SK-N-SH (cell line): ENCODE results near the gene RAB40C. TPM values are rescaled to one million over a fixed set of nuclear protein-coding genes. Genes with fewer than 3 reads are reported as not detected.

ENCODE experiments used
- CTCF ChIA-PET: fragments of 300-600, 350-600 bp; formaldehyde crosslinking; extraction: SDS; loops from one replicate; lab custom pipeline; 2021; lab: Yijun Ruan, JAX
- POLR2A ChIA-PET: fragments of 350-600 bp; sonication (Branson Sonifier 250); formaldehyde crosslinking; extraction: SDS; loops from one replicate; lab custom pipeline; 2020; ENCODE audit warnings: antibody characterized with exemption, inconsistent platforms; lab: Yijun Ruan, JAX
- DNase-seq: peaks from one replicate; pipeline ENCODE4 v3.0.0; 2012
- H2AFZ ChIP-seq: fragments of 200-600 bp; sonication (generic); 2 replicates; pipeline ENCODE4 v1.8.1; 2016; ENCODE audit warnings: antibody characterized with exemption, mild to moderate bottlenecking, low read depth
- H3F3A ChIP-seq: fragments of 200-600 bp; sonication (generic); replicated peaks from 2 replicates; pipeline ENCODE3; 2016; ENCODE audit warnings: antibody characterized with exemption, mild to moderate bottlenecking; ENCODE audit not compliant: insufficient read depth
- H3K27ac ChIP-seq, 2 experiments: fragments of 200-500 bp in 1 of 2; fragments of 200-600 bp in 1 of 2; sonication (Bioruptor generic) in 1 of 2; sonication (generic), shearing (Covaris generic) in 1 of 2; 2 replicates each; pipeline versions ENCODE4 v1.5.1 to v1.6.1; 2014 to 2016; ENCODE audit warnings: low read depth in 2 of 2, inconsistent platforms in 1 of 2, low read length in 1 of 2, mild to moderate bottlenecking in 1 of 2, mixed read lengths in 1 of 2
- H3K27me3 ChIP-seq: fragments of 200-600 bp; sonication (generic), shearing (Covaris generic); 2 replicates; pipeline ENCODE4 v1.6.1; 2016; ENCODE audit warnings: mixed run types; ENCODE audit not compliant: insufficient read depth
- H3K36me3 ChIP-seq, 2 experiments: fragments of 200-500 bp in 1 of 2; fragments of 200-600 bp in 1 of 2; sonication (Bioruptor generic) in 1 of 2; sonication (generic) in 1 of 2; replicated peaks in 1 of 2; 2 replicates each; pipeline versions ENCODE3 to v1.5.1; 2014 to 2016; ENCODE audit warnings: low read length in 1 of 2, mild to moderate bottlenecking in 1 of 2; ENCODE audit not compliant: insufficient read depth in 2 of 2, control insufficient read depth in 1 of 2
- H3K4me1 ChIP-seq, 2 experiments: fragments of 200-500 bp in 1 of 2; fragments of 200-600 bp in 1 of 2; sonication (Bioruptor generic) in 1 of 2; sonication (generic), shearing (Covaris generic) in 1 of 2; 2 replicates each; pipeline versions ENCODE4 v1.5.1 to v1.6.1; 2014 to 2016; ENCODE audit warnings: low read depth in 1 of 2, low read length in 1 of 2, mixed run types in 1 of 2; ENCODE audit not compliant: insufficient read depth in 2 of 2, control insufficient read depth in 1 of 2
- H3K4me2 ChIP-seq: fragments of 200-600 bp; sonication (generic), shearing (Covaris generic); 2 replicates; pipeline ENCODE4 v1.6.1; 2017; ENCODE audit warnings: mixed run types
- H3K4me3 ChIP-seq, 2 experiments: fragments of 200-500 bp in 1 of 2; fragments of 200-600 bp in 1 of 2; sonication (Bioruptor generic) in 1 of 2; sonication (generic), shearing (Covaris generic) in 1 of 2; 2 replicates each; pipeline versions ENCODE4 v1.5.1 to v1.8.1; 2014 to 2016; ENCODE audit warnings: low read depth in 2 of 2, inconsistent platforms in 1 of 2, low read length in 1 of 2, mild to moderate bottlenecking in 1 of 2, mixed read lengths in 1 of 2, moderate library complexity in 1 of 2
- H3K79me2 ChIP-seq: fragments of 200-600 bp; sonication (generic); 2 replicates; pipeline ENCODE4 v1.8.1; 2017; ENCODE audit warnings: mild to moderate bottlenecking; ENCODE audit not compliant: insufficient read depth
- H3K9ac ChIP-seq: fragments of 200-600 bp; sonication (generic); 2 replicates; pipeline ENCODE4 v1.6.1; 2017; ENCODE audit warnings: mixed run types
- H3K9me2 ChIP-seq: fragments of 200-600 bp; sonication (generic); 2 replicates; pipeline ENCODE4 v1.6.1; 2017; ENCODE audit warnings: mixed run types
- H3K9me3 ChIP-seq: fragments of 200-600 bp; sonication (generic); 2 replicates; pipeline ENCODE4 v1.6.1; 2017; ENCODE audit warnings: mixed run types, mild to moderate bottlenecking, moderate library complexity
- H4K20me1 ChIP-seq: fragments of 200-600 bp; sonication (generic); 2 replicates; pipeline ENCODE4 v1.6.1; 2017; ENCODE audit warnings: mild to moderate bottlenecking, mixed run types; ENCODE audit not compliant: insufficient read depth
- CHD2 ChIP-seq: fragments of 150-350 bp; IDR thresholded peaks from 2 replicates; pipeline ENCODE4 v1.6.1; 2018; ENCODE audit warnings: low read length; ENCODE audit not compliant: partially characterized antibody
- EP300 ChIP-seq, 2 experiments: IDR thresholded peaks; 2 replicates each; pipeline versions ENCODE4 v1.4.0 to v1.6.1; 2012; ENCODE audit warnings: borderline replicate concordance in 1 of 2, low read depth in 1 of 2, low read length in 1 of 2
- EZH2phosphoT487 ChIP-seq: fragments of 200-600 bp; sonication (generic); IDR thresholded peaks from 2 replicates; pipeline ENCODE4 v1.6.1; 2017; ENCODE audit warnings: low read depth, mixed run types, mild to moderate bottlenecking, antibody characterized with exemption, moderate library complexity, borderline replicate concordance
- FOSL2 ChIP-seq: IDR thresholded peaks from 2 replicates; pipeline ENCODE4 v1.4.0; 2012; ENCODE audit warnings: low read depth, mild to moderate bottlenecking, moderate library complexity, borderline replicate concordance
- GABPA ChIP-seq: IDR thresholded peaks from 2 replicates; pipeline ENCODE4 v1.4.0; 2012; ENCODE audit warnings: low read depth, mild to moderate bottlenecking
- MEF2A ChIP-seq: IDR thresholded peaks from 2 replicates; pipeline ENCODE4 v1.4.0; 2012; ENCODE audit warnings: low read depth, borderline replicate concordance
- MXI1 ChIP-seq: IDR thresholded peaks from 2 replicates; pipeline ENCODE4 v1.6.1; 2012; ENCODE audit warnings: mild to moderate bottlenecking, low read depth, low read length, improper control_type of control experiment
- NFIC ChIP-seq: IDR thresholded peaks from 2 replicates; pipeline ENCODE4 v1.4.0; 2012; ENCODE audit warnings: borderline replicate concordance
- RAD21 ChIP-seq: IDR thresholded peaks from 2 replicates; pipeline ENCODE4 v1.6.1; 2012; ENCODE audit warnings: mild to moderate bottlenecking, low read length
- RCOR1 ChIP-seq: fragments of 150-350 bp; IDR thresholded peaks from 2 replicates; pipeline ENCODE4 v1.6.1; 2017; ENCODE audit warnings: antibody characterized with exemption, low read length
- RFX5 ChIP-seq: IDR thresholded peaks from 2 replicates; pipeline ENCODE4 v1.6.1; 2012; ENCODE audit warnings: mild to moderate bottlenecking, improper control_type of control experiment, low read length
- SIN3A ChIP-seq: IDR thresholded peaks from 2 replicates; pipeline ENCODE4 v1.6.1; 2012; ENCODE audit warnings: low read depth, mild to moderate bottlenecking, low read length, moderate library complexity, borderline replicate concordance
- SMC3 ChIP-seq: IDR thresholded peaks from 2 replicates; pipeline ENCODE4 v1.6.1; 2012; ENCODE audit warnings: low read depth, low read length, improper control_type of control experiment
- TAF1 ChIP-seq: IDR thresholded peaks from 2 replicates; pipeline ENCODE4 v1.6.1; 2012; ENCODE audit warnings: low read depth, mild to moderate bottlenecking, low read length, moderate library complexity, borderline replicate concordance
- TCF12 ChIP-seq: IDR thresholded peaks from 2 replicates; pipeline ENCODE4 v1.4.0; 2012
- WGBS: methylation state at CpG from one replicate; pipeline ENCODE4 v1.1.6; 2017; ENCODE audit warnings: low lambda C conversion rate; 5-methylcytosine and 5-hydroxymethylcytosine counted together
- polyA plus RNA-seq, 3 experiments: library from polyadenylated mRNA; depleted of rRNA; stranded (reverse); fragments of >200 nt; gene quantifications; 2 replicates each; pipeline ENCODE4 v1.2.3, GENCODE V29; 2012
- TF ChIP-seq, protein P1 (sequence below): fragments of 150-350 bp; IDR thresholded peaks from 2 replicates; pipeline ENCODE4 v1.6.1; 2016; ENCODE audit warnings: mild to moderate bottlenecking, low read depth, low read length
- TF ChIP-seq, protein P2 (sequence below): IDR thresholded peaks from 2 replicates; pipeline ENCODE4; 2012
- TF ChIP-seq, protein P3 (sequence below): IDR thresholded peaks from 2 replicates; pipeline ENCODE4 v1.4.0; 2012; ENCODE audit warnings: low read depth
- TF ChIP-seq, protein P4 (sequence below): fragments of 200-600 bp; sonication (generic); IDR thresholded peaks from 2 replicates; pipeline ENCODE4 v1.6.1; 2017; ENCODE audit warnings: antibody characterized with exemption, mild to moderate bottlenecking, moderate library complexity

RAB40C gene
- polyA plus RNA-seq, 1 of the 3 experiments (the other 2 are of a cell fraction) = 13.0 TPM

DNA sequence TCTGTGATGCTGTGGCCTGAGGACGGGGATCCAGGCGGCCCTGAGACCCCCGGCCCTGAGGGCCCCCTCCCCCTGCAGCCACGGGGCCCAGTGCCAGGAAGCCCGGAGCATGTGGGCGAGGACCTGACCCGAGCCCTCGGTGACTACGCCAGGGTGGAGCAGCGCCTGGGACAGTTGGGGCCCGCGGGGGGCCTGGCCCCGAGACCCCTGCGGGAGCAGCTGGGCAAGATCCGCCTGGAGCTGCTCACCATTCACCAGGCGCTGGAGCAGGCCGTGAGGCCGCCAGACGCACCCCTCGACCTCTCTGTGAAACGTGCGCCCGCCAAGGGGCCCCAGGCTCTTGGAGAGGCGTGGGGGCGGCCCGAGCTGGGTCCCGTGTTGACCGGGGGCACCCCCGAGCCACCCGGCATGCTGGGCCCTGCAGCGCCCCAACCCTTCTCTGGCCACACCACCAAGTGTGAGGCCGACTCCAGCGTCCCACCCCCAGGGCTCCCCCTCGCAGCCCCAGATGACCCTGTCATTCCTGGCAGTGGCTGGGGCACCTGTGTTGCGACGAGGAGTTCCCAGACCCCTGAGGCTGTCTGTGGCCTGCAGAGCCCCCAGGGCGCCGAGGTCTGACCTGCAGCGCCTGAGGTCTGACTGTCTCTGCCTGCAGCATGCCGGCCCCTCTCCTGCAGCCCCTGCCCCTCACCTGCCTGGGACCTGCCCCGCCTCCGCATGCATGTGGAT, 25.0 kb upstream of the RAB40C start:
- TF ChIP-seq TCF12 (no peak), EP300 (IDR thresholded peaks at IDR 0.05; ENCODE audit: borderline replicate concordance in 1 of 2, low read depth in 1 of 2, low read length in 1 of 2) (no peak), SMC3 (no peak), GABPA (no peak), EZH2phosphoT487 (no peak), RAD21 (no peak), MXI1 (no peak), CHD2 (no peak), SIN3A (no peak), RCOR1 (no peak), NFIC (no peak), FOSL2 (no peak), TAF1 (no peak), MEF2A (no peak), RFX5 (no peak)
- TF ChIP-seq, protein P1, sequence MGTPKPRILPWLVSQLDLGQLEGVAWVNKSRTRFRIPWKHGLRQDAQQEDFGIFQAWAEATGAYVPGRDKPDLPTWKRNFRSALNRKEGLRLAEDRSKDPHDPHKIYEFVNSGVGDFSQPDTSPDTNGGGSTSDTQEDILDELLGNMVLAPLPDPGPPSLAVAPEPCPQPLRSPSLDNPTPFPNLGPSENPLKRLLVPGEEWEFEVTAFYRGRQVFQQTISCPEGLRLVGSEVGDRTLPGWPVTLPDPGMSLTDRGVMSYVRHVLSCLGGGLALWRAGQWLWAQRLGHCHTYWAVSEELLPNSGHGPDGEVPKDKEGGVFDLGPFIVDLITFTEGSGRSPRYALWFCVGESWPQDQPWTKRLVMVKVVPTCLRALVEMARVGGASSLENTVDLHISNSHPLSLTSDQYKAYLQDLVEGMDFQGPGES = no peak
- TF ChIP-seq, protein P2, sequence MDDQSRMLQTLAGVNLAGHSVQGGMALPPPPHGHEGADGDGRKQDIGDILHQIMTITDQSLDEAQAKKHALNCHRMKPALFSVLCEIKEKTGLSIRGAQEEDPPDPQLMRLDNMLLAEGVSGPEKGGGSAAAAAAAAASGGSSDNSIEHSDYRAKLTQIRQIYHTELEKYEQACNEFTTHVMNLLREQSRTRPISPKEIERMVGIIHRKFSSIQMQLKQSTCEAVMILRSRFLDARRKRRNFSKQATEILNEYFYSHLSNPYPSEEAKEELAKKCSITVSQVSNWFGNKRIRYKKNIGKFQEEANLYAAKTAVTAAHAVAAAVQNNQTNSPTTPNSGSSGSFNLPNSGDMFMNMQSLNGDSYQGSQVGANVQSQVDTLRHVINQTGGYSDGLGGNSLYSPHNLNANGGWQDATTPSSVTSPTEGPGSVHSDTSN = no peak
- TF ChIP-seq, protein P3, sequence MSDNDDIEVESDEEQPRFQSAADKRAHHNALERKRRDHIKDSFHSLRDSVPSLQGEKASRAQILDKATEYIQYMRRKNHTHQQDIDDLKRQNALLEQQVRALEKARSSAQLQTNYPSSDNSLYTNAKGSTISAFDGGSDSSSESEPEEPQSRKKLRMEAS = no peak
- TF ChIP-seq, protein P4, sequence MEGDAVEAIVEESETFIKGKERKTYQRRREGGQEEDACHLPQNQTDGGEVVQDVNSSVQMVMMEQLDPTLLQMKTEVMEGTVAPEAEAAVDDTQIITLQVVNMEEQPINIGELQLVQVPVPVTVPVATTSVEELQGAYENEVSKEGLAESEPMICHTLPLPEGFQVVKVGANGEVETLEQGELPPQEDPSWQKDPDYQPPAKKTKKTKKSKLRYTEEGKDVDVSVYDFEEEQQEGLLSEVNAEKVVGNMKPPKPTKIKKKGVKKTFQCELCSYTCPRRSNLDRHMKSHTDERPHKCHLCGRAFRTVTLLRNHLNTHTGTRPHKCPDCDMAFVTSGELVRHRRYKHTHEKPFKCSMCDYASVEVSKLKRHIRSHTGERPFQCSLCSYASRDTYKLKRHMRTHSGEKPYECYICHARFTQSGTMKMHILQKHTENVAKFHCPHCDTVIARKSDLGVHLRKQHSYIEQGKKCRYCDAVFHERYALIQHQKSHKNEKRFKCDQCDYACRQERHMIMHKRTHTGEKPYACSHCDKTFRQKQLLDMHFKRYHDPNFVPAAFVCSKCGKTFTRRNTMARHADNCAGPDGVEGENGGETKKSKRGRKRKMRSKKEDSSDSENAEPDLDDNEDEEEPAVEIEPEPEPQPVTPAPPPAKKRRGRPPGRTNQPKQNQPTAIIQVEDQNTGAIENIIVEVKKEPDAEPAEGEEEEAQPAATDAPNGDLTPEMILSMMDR = no peak
- 83% methylated on average over 12 of the region's 42 CpGs for WGBS
- ChIA-PET POLR2A (interaction anchor here (0.9 to 2.0 kb wide), 8 partner anchors 8 to 72 kb away, joined by 3 to 12 read pairs (median 4); partner anchors contain the start of gene CAPN15), CTCF (interaction anchor here (0.8 to 1.5 kb wide), 6 partner anchors 8 to 385 kb away, joined by 3 to 6 read pairs (median 3); partner anchors contain the start of gene HBQ1)
- Histone ChIP-seq H4K20me1 (no peaks in the 10 kb centered on the region), H3K9me3 (no peaks in the 10 kb centered on the region), H2AFZ (no peak overlapping the region), H3K9ac (no peak overlapping the region), H3K36me3 (no peaks in the 10 kb centered on the region), H3K27ac (peak overlapping the region in 1 of 2 experiments; percentile 95; a peak in 2 of 4 replicates), H3K9me2 (no peaks in the 10 kb centered on the region), H3K79me2 (no peaks in the 10 kb centered on the region), H3F3A (no peaks in the 10 kb centered on the region), H3K4me1 (peaks cover 11 to 50% of the 10 kb centered on the region in 2 experiments; a peak in 2 of 4 replicates), H3K27me3 (peaks cover 11% of the 10 kb centered on the region), H3K4me2 (no peak overlapping the region), H3K4me3 (no peak overlapping the region)
- DNase-seq = peak; percentile 62
